ENCODE results near the gene CEACAM18.
"Not testable (repeated sequence)": the region's sequence is repeated elsewhere in the genome, so short reads cannot be mapped to it uniquely, and the experiment has no call there.

The CEACAM18 gene

DNA sequence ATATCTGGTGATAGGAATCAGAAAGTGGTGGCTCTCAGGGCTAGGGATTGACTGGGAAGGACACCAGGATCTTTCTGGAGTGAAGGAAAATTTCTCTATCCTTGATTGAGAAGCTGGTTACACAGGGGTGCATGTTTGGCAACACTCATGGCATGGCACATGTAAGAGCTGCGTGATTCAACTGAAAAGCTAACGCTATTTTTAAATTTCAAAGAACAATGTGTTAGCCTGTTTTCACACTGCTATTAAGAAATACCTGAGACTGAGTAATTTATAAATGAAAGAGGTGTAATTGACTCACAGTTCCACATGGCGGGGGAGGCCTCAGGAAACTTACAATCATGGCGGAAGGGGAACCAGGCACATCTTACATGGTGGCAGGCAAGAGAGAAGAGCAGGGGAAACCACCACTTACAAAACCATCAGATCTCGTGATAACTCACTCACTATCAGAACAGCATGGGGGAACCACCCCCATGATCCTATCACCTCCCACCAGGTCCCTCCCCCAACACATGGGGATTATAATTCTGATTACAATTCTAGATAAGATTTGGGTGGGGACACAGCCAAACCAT, 27.5 kb upstream of the CEACAM18 start:
- Mint-ChIP-seq H3K4me3 (no peak overlapping the region), H3K9me3 (peaks cover 20% of the 10 kb centered on the region), H3K36me3 (peaks cover 7% of the 10 kb centered on the region), H3K27me3 (peaks cover 28% of the 10 kb centered on the region), H3K4me1 (peaks cover 25% of the 10 kb centered on the region), H3K27ac (no peak overlapping the region)
- DNase-seq = no peak
- CTCF ChIA-PET = interaction anchor here (0.8 kb wide), 1 partner anchor 191 kb away, joined by 3 read pairs; no protein-coding TSS in a partner anchor

DNA sequence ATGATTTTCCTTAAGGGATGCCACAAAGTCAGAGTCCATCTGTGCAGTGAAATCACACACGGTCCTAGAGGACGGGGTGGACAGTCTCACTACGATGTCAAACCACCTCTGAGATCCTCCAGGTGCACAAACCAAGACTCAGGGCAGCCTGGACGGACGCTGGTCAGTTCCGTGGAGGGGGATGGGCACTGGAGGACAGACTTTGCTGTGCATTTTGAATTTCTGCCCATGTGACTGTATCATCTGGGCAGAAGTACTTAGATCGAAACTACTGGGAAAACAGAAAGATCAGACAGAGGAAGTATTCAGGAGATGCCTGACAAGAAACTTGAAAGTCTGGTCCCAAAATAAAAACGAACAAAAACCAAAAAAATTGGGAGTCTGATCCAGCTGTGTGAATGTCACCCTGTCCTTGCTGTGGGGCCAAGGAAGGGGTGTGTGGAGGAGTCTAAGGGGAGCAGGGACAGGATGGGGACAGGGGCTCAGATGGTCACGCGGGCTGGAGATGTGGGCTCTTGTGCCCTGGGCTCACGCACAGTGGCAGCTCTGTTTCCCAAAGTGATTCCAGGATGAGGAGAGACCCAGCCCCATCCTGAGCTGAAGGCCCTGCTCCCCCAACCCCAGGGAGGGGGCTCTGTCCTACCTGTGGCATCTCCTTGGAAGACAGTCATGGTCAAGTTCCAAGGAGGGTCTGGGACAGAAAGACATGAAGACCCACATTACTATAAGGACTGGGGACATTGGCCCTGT, 21.6 kb upstream of the CEACAM18 start:
- no peaks in the 10 kb centered on the region for H3K9me3 Mint-ChIP-seq
- CTCF ChIA-PET = interaction anchor here (1.6 kb wide), 1 partner anchor 8 kb away, joined by 3 read pairs; no protein-coding TSS in a partner anchor
- H3K27me3 Mint-ChIP-seq = peaks cover 41% of the 10 kb centered on the region
- no peak overlapping the region for H3K4me3 Mint-ChIP-seq
- no peaks in the 10 kb centered on the region for H3K4me1 Mint-ChIP-seq
- H3K36me3 Mint-ChIP-seq = no peaks in the 10 kb centered on the region
- H3K27ac Mint-ChIP-seq = no peak overlapping the region
- no peak for DNase-seq

DNA sequence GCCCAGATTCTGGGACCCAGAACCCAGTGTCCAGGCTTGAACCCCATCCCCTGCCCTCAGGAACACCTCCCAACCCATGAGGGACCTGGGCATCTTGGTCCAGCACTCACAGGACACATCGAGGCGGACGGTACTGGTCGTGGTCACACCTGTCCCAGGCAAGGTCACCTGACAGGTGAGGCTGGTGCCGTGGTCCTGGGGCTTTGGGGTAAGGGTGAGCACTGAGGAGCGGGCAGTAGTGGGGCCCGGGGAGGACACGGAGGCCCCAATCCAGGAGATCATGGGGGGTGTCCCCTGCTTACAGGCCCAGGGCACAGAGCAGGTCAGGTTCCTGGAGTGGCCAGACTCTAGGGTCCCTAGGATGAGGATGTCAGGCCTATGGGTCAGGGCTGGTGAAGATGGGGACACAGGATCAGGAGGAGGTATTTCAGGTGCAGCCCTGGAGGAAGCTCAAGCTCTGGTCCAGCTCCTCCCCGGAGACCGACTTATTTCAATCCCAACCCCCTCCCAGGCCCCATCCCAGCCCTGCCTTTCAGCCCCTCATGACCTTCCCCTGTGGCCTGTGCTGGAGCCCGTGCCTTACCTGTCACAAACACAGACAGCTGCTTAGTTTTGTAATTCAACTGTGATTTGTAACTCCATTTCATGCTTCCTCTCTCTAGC, 20.9 kb upstream of the CEACAM18 start:
- no peaks in the 10 kb centered on the region for H3K4me1 Mint-ChIP-seq
- H3K9me3 Mint-ChIP-seq = no peaks in the 10 kb centered on the region
- no peak overlapping the region for H3K27ac Mint-ChIP-seq
- CTCF ChIA-PET = interaction anchor here (1.6 kb wide), 1 partner anchor 8 kb away, joined by 3 read pairs; no protein-coding TSS in a partner anchor
- H3K4me3 Mint-ChIP-seq = no peak overlapping the region
- peaks cover 46% of the 10 kb centered on the region for H3K27me3 Mint-ChIP-seq
- no peaks in the 10 kb centered on the region for H3K36me3 Mint-ChIP-seq
- no peak for DNase-seq

DNA sequence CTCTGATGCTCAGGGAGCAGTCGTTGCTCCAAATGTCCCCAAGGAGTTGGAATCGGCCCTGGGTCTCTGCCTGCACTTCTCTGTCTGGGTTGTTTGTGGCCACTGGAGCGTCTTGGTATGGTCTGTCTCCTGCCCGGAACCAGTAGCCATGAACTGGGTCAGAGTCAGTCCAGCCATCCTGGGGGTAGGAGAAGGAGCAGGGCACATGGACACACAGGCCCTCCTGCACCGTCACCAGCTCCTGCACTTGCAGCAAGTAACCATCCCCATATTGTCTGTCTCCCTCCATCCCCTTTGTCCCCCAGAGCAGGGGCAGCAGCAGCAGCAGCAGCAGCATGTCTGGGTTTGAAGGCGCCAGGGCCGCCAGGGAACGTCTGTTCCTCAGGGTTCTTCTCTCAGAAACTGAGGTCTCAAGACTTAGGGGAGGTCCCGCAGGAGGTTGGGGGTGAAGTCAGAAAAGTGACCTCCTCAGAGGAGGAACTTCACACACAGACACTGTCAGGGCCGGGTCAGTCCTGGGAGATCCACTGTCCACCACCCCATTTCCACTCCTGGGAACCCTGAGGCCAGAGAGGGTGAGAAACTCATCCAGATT, 20.2 kb upstream of the CEACAM18 start, which contains the start of gene SIGLEC8:
SIGLEC8 (minus strand) TSS at position 404 of the 595 bp plus-strand sequence; CDS start at position 337, 67 bp downstream.
- H3K36me3 Mint-ChIP-seq = no peaks in the 10 kb centered on the region
- H3K4me3 Mint-ChIP-seq = no peak within 1 kb of the TSS
- no peak within 1 kb of the TSS for H3K27ac Mint-ChIP-seq
- H3K27me3 Mint-ChIP-seq = peaks cover 51% of the 10 kb centered on the region
- no peak for DNase-seq
- H3K9me3 Mint-ChIP-seq = no peaks in the 10 kb centered on the region
- H3K4me1 Mint-ChIP-seq = no peaks in the 10 kb centered on the region
- CTCF ChIA-PET = interaction anchor here (1.6 kb wide), 1 partner anchor 9 kb away, joined by 3 read pairs; no protein-coding TSS in a partner anchor

DNA sequence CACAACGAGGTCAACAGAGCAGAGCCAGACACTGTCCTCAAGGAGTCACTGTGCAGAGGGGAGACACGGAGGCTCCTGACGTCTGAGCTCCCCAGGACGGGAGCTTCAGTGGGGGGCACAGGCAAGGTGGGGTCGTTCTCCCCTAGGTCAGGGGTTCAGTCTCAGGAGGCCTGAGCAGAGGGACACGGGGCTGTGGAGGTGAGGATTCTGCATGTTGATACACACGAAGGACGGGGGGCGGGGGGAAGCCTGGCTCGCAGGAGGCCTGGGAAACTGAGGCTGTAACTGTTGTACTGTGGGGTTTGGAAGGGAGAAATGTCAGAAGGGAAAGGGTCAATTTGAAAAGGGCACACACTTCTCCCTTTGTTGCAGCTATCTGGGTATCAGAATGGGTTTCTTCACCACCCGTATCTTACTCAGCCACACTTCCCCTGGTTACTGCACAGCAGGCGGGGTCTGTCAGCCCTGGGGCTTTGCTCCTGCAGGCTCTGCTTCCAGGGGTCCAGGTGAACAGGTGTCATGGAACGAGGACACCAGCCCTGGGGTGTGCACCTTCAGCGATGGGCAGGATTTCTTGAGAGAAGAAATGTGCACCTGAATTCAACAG, 19.3 kb upstream of the CEACAM18 start:
- Mint-ChIP-seq H3K36me3 (no peaks in the 10 kb centered on the region), H3K27me3 (peaks cover 54% of the 10 kb centered on the region), H3K9me3 (no peaks in the 10 kb centered on the region), H3K4me3 (no peak overlapping the region), H3K27ac (no peak overlapping the region), H3K4me1 (no peaks in the 10 kb centered on the region)
- CTCF ChIA-PET = no interaction called here
- DNase-seq = no peak

DNA sequence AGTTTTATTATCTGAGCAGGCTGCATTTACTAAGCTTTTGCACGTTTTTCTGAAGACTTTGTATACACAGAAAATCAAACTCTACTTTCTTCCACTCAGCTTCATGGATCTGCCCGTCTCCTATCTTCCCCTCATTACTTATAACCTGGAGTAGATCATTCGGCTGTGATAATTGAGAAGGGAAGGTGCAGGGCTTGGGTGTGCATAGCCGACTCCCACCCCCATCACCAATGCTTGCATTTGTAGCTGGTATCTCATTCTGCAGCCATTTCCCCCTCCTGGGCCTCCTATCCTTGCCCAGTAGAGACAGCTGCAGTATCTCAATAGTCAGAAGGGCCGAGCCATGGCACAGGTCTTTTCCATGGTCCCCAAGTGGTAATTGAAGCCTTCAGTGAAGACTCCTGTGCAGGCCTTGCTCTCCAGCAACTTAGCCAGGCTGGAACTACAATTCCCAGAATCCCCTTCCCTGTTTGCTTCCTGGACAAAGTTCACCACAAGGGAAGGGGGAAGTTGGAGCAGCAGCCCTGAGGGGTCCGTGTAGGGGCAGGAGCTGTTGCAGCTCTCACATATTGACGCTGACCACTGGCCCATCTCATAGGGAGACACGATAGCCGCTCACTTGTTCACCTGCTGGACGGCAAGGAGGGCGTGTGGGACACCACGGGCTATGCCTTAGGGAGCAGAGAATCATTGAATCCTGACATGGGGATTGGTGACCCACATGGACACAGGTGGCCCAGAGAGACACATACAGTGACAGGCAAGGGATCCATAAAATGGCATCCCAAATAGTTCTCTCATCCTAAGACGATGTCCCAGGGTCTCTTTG, 18.0 kb upstream of the CEACAM18 start:
- no peak for DNase-seq
- Mint-ChIP-seq H3K9me3 (no peaks in the 10 kb centered on the region), H3K4me3 (no peak overlapping the region), H3K36me3 (no peaks in the 10 kb centered on the region), H3K27me3 (peaks cover 58% of the 10 kb centered on the region), H3K4me1 (no peaks in the 10 kb centered on the region), H3K27ac (no peak overlapping the region)
- CTCF ChIA-PET = interaction anchor here (1.4 kb wide), 1 partner anchor 13 kb away, joined by 4 read pairs; no protein-coding TSS in a partner anchor

DNA sequence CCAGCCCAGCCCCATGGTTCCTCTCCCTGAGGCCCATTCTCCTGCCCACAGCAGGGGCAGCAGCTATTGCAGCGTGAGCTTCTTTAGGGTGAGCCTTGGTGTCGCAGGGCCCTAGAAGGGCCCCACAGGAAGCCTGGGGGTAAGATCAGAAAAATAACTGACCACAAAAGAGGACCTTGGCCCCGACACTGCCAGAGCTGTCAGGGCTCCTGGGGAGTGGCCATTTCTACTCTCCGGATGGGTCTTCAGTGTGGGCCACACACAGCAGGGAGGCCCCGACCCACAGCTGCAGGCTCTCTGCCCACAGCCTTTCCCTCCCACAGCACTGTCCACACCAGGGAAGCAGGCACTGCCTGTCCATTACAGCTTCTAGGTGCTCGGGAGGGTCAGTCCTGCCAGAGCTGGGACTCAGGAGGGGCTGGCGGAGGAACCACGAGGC, 16.6 kb upstream of the CEACAM18 start:
- CTCF ChIA-PET = interaction anchor here (1.0 kb wide), 1 partner anchor 20 kb away, joined by 3 read pairs; no protein-coding TSS in a partner anchor
- Mint-ChIP-seq H3K4me1 (no peaks in the 10 kb centered on the region), H3K9me3 (no peaks in the 10 kb centered on the region), H3K27ac (no peak overlapping the region), H3K27me3 (peaks cover 68% of the 10 kb centered on the region), H3K4me3 (no peak overlapping the region), H3K36me3 (no peaks in the 10 kb centered on the region)
- no peak for DNase-seq

DNA sequence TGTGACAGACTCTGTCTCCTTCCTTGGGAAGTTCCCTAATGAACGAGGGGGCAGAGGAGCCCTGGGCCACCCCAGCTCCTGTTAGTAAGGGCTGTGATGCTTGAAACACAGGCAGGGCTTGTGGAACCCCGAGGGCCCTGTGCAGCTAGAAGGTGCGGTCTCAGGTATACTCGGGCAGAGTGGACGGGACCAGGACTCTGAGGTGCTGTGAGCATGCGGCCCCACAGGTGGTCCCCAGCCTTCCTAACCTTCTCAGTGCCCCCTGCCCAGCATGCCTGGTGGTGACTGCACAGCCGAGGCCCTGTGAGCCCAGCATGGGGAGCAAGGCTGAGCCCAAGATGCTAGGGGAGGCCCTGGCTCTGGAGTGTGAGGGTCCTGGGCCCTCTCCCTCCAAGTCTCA, 16.1 kb upstream of the CEACAM18 start:
- Mint-ChIP-seq H3K4me3 (no peak overlapping the region), H3K27ac (no peak overlapping the region), H3K27me3 (peaks cover 72% of the 10 kb centered on the region), H3K9me3 (no peaks in the 10 kb centered on the region), H3K36me3 (no peaks in the 10 kb centered on the region), H3K4me1 (no peaks in the 10 kb centered on the region)
- CTCF ChIA-PET = interaction anchor here (0.8 to 1.0 kb wide), 2 partner anchors 9 to 20 kb away, joined by 3 read pairs; no protein-coding TSS in a partner anchor
- no peak for DNase-seq

DNA sequence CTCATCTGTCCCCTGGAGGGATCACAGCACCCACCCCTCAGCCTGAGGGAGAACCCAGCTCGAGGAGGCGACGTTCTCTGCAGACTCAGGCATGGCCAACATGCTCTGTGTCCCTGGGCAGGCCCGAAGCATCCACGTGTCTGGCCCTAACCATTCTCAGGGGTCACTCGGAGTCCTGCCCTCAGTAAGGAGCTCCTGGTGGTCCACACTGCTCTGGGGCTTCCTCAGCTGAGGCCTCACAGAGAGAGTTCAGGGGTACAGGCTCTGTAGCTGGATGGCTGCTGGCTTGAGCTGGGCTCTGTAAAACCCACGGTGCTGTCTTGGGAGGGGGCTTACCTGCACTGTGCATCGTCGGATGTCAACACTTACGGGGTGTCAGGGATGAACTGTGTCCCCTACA, 15.7 kb upstream of the CEACAM18 start:
- peaks cover 73% of the 10 kb centered on the region for H3K27me3 Mint-ChIP-seq

DNA sequence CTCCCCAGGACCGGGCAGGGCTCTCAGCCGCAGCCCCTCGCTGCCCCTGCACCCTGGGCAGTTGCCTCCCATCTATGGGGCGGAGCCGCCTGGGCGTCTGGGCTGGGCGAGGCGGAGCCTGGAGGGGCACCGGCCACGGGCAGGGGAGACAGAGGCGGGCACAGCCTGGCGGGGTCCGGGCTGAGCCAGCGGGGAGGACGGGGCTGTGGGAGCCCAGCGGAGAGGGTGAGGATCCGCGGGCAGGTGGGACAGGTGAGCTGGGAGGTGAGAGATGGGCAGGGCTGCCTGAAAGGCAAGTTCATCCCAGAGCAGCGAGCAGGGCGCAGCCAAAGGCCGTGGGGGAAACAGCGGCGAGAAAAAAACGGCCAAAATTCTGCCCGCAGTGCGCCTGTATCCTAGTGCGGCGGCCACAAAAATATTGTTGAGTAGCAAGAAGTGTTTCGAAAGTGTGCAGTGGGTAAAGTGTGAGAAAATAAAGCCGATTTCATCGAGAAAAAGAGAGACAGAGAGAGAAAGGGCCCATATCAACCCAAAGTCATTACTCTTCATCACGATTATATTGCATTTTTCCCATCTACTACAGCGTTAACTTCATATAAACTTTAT, 14.3 kb upstream of the CEACAM18 start:
- CTCF ChIA-PET, DNase-seq, H3K4me1 Mint-ChIP-seq, H3K4me3 Mint-ChIP-seq, H3K27ac Mint-ChIP-seq, H3K9me3 Mint-ChIP-seq, H3K36me3 Mint-ChIP-seq: not testable (repeated sequence)
- peaks cover 75% of the 10 kb centered on the region for H3K27me3 Mint-ChIP-seq

More for the DNA sequence above, 15.7 kb upstream of the CEACAM18 start:
- no peak for DNase-seq
- CTCF ChIA-PET = interaction anchor here (0.8 to 1.0 kb wide), 2 partner anchors 9 to 11 kb away, joined by 3 to 6 read pairs; no protein-coding TSS in a partner anchor
- Mint-ChIP-seq H3K4me3 (no peak overlapping the region), H3K9me3 (no peaks in the 10 kb centered on the region), H3K36me3 (no peaks in the 10 kb centered on the region), H3K27ac (no peak overlapping the region), H3K4me1 (peaks cover 3% of the 10 kb centered on the region)

DNA sequence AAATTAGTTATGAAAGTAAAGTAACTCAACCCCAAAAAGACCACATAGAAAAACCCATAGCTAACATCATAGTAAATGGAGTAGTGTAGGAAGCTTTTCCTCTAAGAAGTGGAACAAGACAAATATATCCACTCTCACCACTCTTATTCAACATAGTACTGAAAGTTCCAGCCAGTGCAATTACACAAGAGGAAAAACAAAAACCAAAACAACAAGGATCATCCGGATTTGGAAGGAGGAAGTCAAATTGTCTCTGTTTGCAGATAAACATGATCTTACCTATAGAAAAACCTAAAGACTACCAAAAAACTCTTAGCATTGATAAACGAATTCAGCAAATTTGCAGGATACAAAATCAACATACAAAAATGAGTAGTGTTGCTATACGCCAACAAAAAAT, 11.6 kb upstream of the CEACAM18 start:
- Mint-ChIP-seq H3K27ac (no peak overlapping the region), H3K4me1 (peaks cover 7% of the 10 kb centered on the region), H3K4me3 (no peak overlapping the region), H3K27me3 (peaks cover 64% of the 10 kb centered on the region), H3K9me3 (no peaks in the 10 kb centered on the region), H3K36me3 (no peaks in the 10 kb centered on the region)
- CTCF ChIA-PET = no interaction called here
- no peak for DNase-seq

DNA sequence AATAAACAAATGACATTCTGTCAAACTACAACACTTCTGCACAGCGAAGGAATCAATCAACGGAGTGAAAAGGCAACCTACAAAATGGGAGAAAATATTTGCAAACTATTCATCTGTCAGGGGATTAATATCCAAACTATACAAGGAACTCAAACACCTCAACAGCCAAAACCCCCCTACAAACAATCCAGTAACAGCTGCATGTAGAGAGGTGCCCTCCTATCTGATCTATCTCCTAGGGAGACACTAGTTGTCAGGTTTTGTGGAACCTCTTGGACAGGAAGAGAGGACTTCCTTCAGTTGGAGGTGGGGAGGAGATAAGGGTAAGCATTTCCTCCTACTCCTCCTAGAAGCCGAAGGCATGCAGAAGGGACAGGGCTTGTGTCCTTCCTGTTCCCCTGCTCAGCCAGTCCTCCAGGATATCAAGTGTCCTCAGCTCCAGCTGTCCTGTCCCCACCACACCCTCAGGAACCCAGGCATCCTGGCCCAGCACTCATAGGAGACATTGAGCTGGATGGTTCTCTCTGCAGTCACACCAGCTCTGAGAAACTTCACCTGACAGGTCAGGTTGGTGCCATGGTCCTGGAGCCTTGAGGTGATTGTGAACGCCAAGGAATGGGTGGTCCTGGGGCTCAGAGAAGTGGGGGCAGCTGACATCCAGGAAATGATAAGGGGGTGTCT, 10.3 kb upstream of the CEACAM18 start:
- H3K9me3 Mint-ChIP-seq = no peaks in the 10 kb centered on the region
- H3K4me3 Mint-ChIP-seq = no peak overlapping the region
- H3K4me1 Mint-ChIP-seq = peaks cover 7% of the 10 kb centered on the region
- no peak overlapping the region for H3K27ac Mint-ChIP-seq
- no peak for DNase-seq
- CTCF ChIA-PET = interaction anchor here (1.1 kb wide), 1 partner anchor 189 kb away, joined by 4 read pairs; no protein-coding TSS in a partner anchor
- peaks cover 56% of the 10 kb centered on the region for H3K27me3 Mint-ChIP-seq
- H3K36me3 Mint-ChIP-seq = no peaks in the 10 kb centered on the region
